CD4-positive, alpha-beta T cell (primary cell): Measurements from ENCODE around the gene LTBP2. TPM values are rescaled to one million over a fixed set of nuclear protein-coding genes. Genes with fewer than 3 reads are reported as not detected.

ENCODE experiments used
- ATAC-seq: fragments of 200-7000 bp; cut with Tn5 transposase; one replicate; pipeline ENCODE4 v1.10.0; 2022; ENCODE audit warnings: mild to moderate bottlenecking; ENCODE audit not compliant: poor library complexity
- CTCF ChIA-PET: fragments of 350-600 bp; sonication (Branson Sonifier 250); formaldehyde crosslinking; loops from one replicate; lab custom pipeline; 2021; ENCODE audit warnings: antibody characterized with exemption, inconsistent platforms; lab: Charles Lee
- POLR2A ChIA-PET: fragments of 350-600 bp; sonication (Branson Sonifier 250); formaldehyde crosslinking; loops from one replicate; lab custom pipeline; 2021; ENCODE audit warnings: antibody characterized with exemption, inconsistent platforms; lab: Charles Lee
- DNase-seq, 14 experiments: peaks; one replicate each; pipeline ENCODE4 v3.0.0-alpha.2; 2013 to 2020; ENCODE audit warnings: mixed read lengths in 2 of 14
- H3K27ac ChIP-seq, 2 donors: one replicate each; pipeline versions ENCODE4 v1.5.1 to v1.7.0; 2013; ENCODE audit warnings: low read length in 2 of 2, low read depth in 1 of 2, mild to moderate bottlenecking in 1 of 2
- H3K27me3 ChIP-seq, 2 experiments: 1 replicate in 1 of 2; 2 replicates in 1 of 2; pipeline versions ENCODE4 v1.6.1 to v1.7.0; 2013; ENCODE audit warnings: low read length in 2 of 2, control low read depth in 1 of 2, mild to moderate bottlenecking in 1 of 2, moderate library complexity in 1 of 2; ENCODE audit not compliant: insufficient read depth in 2 of 2, control insufficient read depth in 1 of 2
- H3K36me3 ChIP-seq: one replicate; pipeline ENCODE4 v1.6.1; 2013; ENCODE audit warnings: low read length, control low read depth; ENCODE audit not compliant: insufficient read depth
- H3K4me1 ChIP-seq: one replicate; pipeline ENCODE4 v1.6.1; 2013; ENCODE audit warnings: low read length, control low read depth; ENCODE audit not compliant: insufficient read depth
- H3K4me3 ChIP-seq: one replicate; pipeline ENCODE4 v1.5.1; 2013; ENCODE audit warnings: mild to moderate bottlenecking, low read length, moderate library complexity
- H3K9me3 ChIP-seq, 2 experiments: 1 replicate in 1 of 2; 2 replicates in 1 of 2; pipeline versions ENCODE4 v1.6.1 to v1.7.0; 2013; ENCODE audit warnings: low read length in 2 of 2, mild to moderate bottlenecking in 2 of 2, control low read depth in 1 of 2, moderate library complexity in 1 of 2; ENCODE audit not compliant: control insufficient read depth in 1 of 2, insufficient read depth in 1 of 2
- H3K27ac Mint-ChIP-seq: one replicate; pipeline ENCODE4 v1.8.0; 2020; ENCODE audit warnings: mixed read lengths
- H3K27me3 Mint-ChIP-seq: one replicate; pipeline ENCODE4 v1.8.0; 2021; ENCODE audit warnings: mixed read lengths
- H3K36me3 Mint-ChIP-seq: one replicate; pipeline ENCODE4 v1.8.0; 2021; ENCODE audit warnings: low read depth, mixed read lengths
- H3K4me1 Mint-ChIP-seq: one replicate; pipeline ENCODE4 v1.8.0; 2021; ENCODE audit warnings: low read depth, mixed read lengths
- H3K4me3 Mint-ChIP-seq: one replicate; pipeline ENCODE4 v1.8.0; 2020; ENCODE audit warnings: mild to moderate bottlenecking, mixed read lengths
- H3K9me3 Mint-ChIP-seq: one replicate; pipeline ENCODE4 v1.8.0; 2020; ENCODE audit warnings: mixed read lengths
- intact Hi-C, 2 experiments: fragments of 100-400 bp; cut with DNase I in 1 of 2; cut with micrococcal nuclease in 1 of 2; formaldehyde crosslinking; loops; one replicate each; pipeline versions ENCODE4 v1.15.1 to v1.9.0; 2023 to 2025; cut with DNase I, micrococcal nuclease
- total RNA-seq, 174 experiments: library from RNA in 2 of 174; stranded (reverse) in 2 of 174; gene quantifications; one replicate each; pipeline ENCODE4 v1.2.3 and lab custom pipeline; 2021 to 2026
- TF ChIP-seq, protein P1 (sequence below): fragments of 200-600 bp; IDR thresholded peaks from one replicate; pipeline ENCODE4 v1.8.0; 2022; ENCODE audit warnings: antibody characterized with exemption, mild to moderate bottlenecking

Gene LTBP2
- total RNA-seq, 2 experiments from 2014 or later, result 0.45 to 0.47 TPM

DNA sequence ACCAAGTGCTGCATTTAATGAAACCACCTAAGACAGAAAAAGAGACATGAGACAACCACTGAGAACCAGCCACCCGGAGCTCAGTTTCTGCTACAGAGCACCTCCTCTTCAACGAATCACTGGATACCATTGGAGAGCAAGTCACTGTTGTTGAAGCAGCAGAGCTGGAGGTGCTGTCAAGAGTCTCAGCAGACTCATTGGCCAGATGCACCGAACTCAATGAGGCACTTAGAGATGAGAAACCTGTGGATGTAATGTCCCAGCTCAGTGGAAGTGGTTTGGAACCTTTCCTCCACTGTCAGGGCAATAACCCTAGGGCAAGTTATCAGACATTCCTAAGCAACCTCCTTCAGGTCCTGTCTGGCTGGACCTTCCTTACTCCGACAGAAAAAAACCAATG lies 132.0 kb downstream of the LTBP2 start:
- TF ChIP-seq, protein P1, sequence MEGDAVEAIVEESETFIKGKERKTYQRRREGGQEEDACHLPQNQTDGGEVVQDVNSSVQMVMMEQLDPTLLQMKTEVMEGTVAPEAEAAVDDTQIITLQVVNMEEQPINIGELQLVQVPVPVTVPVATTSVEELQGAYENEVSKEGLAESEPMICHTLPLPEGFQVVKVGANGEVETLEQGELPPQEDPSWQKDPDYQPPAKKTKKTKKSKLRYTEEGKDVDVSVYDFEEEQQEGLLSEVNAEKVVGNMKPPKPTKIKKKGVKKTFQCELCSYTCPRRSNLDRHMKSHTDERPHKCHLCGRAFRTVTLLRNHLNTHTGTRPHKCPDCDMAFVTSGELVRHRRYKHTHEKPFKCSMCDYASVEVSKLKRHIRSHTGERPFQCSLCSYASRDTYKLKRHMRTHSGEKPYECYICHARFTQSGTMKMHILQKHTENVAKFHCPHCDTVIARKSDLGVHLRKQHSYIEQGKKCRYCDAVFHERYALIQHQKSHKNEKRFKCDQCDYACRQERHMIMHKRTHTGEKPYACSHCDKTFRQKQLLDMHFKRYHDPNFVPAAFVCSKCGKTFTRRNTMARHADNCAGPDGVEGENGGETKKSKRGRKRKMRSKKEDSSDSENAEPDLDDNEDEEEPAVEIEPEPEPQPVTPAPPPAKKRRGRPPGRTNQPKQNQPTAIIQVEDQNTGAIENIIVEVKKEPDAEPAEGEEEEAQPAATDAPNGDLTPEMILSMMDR, result no peak
- Histone ChIP-seq H3K4me3 (no peak overlapping the region), H3K27me3 (no peaks in the 10 kb centered on the region), H3K9me3 (no peaks in the 10 kb centered on the region), H3K4me1 (no peaks in the 10 kb centered on the region), H3K27ac (no peak overlapping the region), H3K36me3 (peaks cover 43% of the 10 kb centered on the region)
- Mint-ChIP-seq H3K36me3 (peaks cover 66% of the 10 kb centered on the region), H3K4me3 (no peak overlapping the region), H3K27ac (no peak overlapping the region), H3K4me1 (no peaks in the 10 kb centered on the region), H3K9me3 (no peaks in the 10 kb centered on the region), H3K27me3 (no peaks in the 10 kb centered on the region)
- intact Hi-C loops, result no loop called here
- ATAC-seq, result no peak
- no peak for DNase-seq
- ChIA-PET CTCF (no interaction called here), POLR2A (interaction anchor here (0.6 kb wide), 1 partner anchor 1039 kb away, joined by 3 read pairs; no protein-coding TSS in a partner anchor)

- no peak overlapping the region for H3K27ac ChIP-seq
- POLR2A ChIA-PET, result no interaction called here
- H3K4me1 Mint-ChIP-seq, result no peaks in the 10 kb centered on the region
- DNase-seq, result no peak
- CTCF ChIA-PET, result no interaction called here
- H3K27me3 ChIP-seq, result no peaks in the 10 kb centered on the region
- TF ChIP-seq, protein P1, result no peak
- intact Hi-C loops, result no loop called here
- no peak overlapping the region for H3K4me3 Mint-ChIP-seq
- no peak overlapping the region for H3K27ac Mint-ChIP-seq
- H3K4me3 ChIP-seq, result no peak overlapping the region
- peaks cover 60% of the 10 kb centered on the region for H3K36me3 Mint-ChIP-seq
- no peaks in the 10 kb centered on the region for H3K9me3 Mint-ChIP-seq
- no peaks in the 10 kb centered on the region for H3K4me1 ChIP-seq
- H3K9me3 ChIP-seq, result no peaks in the 10 kb centered on the region
- H3K36me3 ChIP-seq, result peaks cover 39% of the 10 kb centered on the region
- no peaks in the 10 kb centered on the region for H3K27me3 Mint-ChIP-seq
- no peak for ATAC-seq
These were observed 132.9 kb downstream of the LTBP2 start for GRCh38 chr14:74478996-74479635.

- H3K9me3 Mint-ChIP-seq, result no peaks in the 10 kb centered on the region
- TF ChIP-seq, protein P1, result no peak
- Histone ChIP-seq H3K36me3 (peaks cover 23% of the 10 kb centered on the region), H3K27ac (no peak overlapping the region), H3K4me3 (no peak overlapping the region), H3K4me1 (no peaks in the 10 kb centered on the region), H3K27me3 (no peaks in the 10 kb centered on the region), H3K9me3 (no peaks in the 10 kb centered on the region)
- H3K4me1 Mint-ChIP-seq, result no peaks in the 10 kb centered on the region
- DNase-seq (no peak), ATAC-seq (no peak)
- POLR2A ChIA-PET, result no interaction called here
- no peaks in the 10 kb centered on the region for H3K27me3 Mint-ChIP-seq
- CTCF ChIA-PET, result no interaction called here
- H3K27ac Mint-ChIP-seq, result no peak overlapping the region
- H3K4me3 Mint-ChIP-seq, result no peak overlapping the region
- intact Hi-C loops, result no loop called here
- peaks cover 48% of the 10 kb centered on the region for H3K36me3 Mint-ChIP-seq
These were observed 135.4 kb downstream of the LTBP2 start for GRCh38 chr14:74476607-74477006.
